ENCODE data around the gene ABCC3. TPM values are rescaled to one million over a fixed set of nuclear protein-coding genes. Genes with fewer than 3 reads are reported as not detected.
"Not testable (repeated sequence)": the region's sequence is repeated elsewhere in the genome, so short reads cannot be mapped to it uniquely, and the experiment has no call there.

ABCC3 gene
- polyA plus RNA-seq, 3 donors, result 10.5 to 15.5 (median 12.9) TPM

- DNase-seq (ENCODE audit: extremely low read depth in 1 of 11, low read depth in 9 of 11, low spot score in 4 of 11), result no peak
Observed at GRCh38 chr17:50710650-50711049, 76.0 kb downstream of the ABCC3 start.

- DNase-seq (ENCODE audit: extremely low read depth in 1 of 11, low read depth in 9 of 11, low spot score in 4 of 11), result no peak
Observed at GRCh38 chr17:50712641-50713040, 78.0 kb downstream of the ABCC3 start.

- DNase-seq (ENCODE audit: extremely low read depth in 1 of 11, low read depth in 9 of 11, low spot score in 4 of 11), result no peak
Observed at GRCh38 chr17:50715471-50715870, 80.8 kb downstream of the ABCC3 start.

- DNase-seq (ENCODE audit: extremely low read depth in 1 of 11, low read depth in 9 of 11, low spot score in 4 of 11), result peak; percentile 85 to 96 (median 92)
Observed at GRCh38 chr17:50719144-50719923, 84.7 kb downstream of the ABCC3 start, which contains the start of gene LUC7L3. TSS of gene LUC7L3 (plus strand) at chr17:50719603. CDS start at chr17:50719733, 130 bp downstream.

GRCh38 chr17:50719924-50720794 lies 85.5 kb downstream of the ABCC3 start:
- DNase-seq (ENCODE audit: extremely low read depth in 1 of 11, low read depth in 9 of 11, low spot score in 4 of 11), result peak in 1 of 11 donors; percentile 44

- DNase-seq (ENCODE audit: extremely low read depth in 1 of 11, low read depth in 9 of 11, low spot score in 4 of 11), result peak in 1 of 11 donors; percentile 7
Observed at GRCh38 chr17:50721194-50722010, 86.7 kb downstream of the ABCC3 start.

- DNase-seq (ENCODE audit: extremely low read depth in 1 of 11, low read depth in 9 of 11, low spot score in 4 of 11), result no peak
Observed at GRCh38 chr17:50722746-50723145, 88.1 kb downstream of the ABCC3 start.

GRCh38 chr17:50724622-50725021 lies 89.9 kb downstream of the ABCC3 start:
- DNase-seq (ENCODE audit: extremely low read depth in 1 of 11, low read depth in 9 of 11, low spot score in 4 of 11), result not testable (repeated sequence)

- DNase-seq (ENCODE audit: extremely low read depth in 1 of 11, low read depth in 9 of 11, low spot score in 4 of 11), result no peak
Observed at GRCh38 chr17:50725769-50726655, 91.3 kb downstream of the ABCC3 start.

- no peak for DNase-seq (ENCODE audit: extremely low read depth in 1 of 11, low read depth in 9 of 11, low spot score in 4 of 11)
Observed at GRCh38 chr17:50728112-50728429, 93.4 kb downstream of the ABCC3 start.

GRCh38 chr17:50728881-50729765 lies 94.4 kb downstream of the ABCC3 start:
- DNase-seq (ENCODE audit: extremely low read depth in 1 of 11, low read depth in 9 of 11, low spot score in 4 of 11), result no peak

- no peak for DNase-seq (ENCODE audit: extremely low read depth in 1 of 11, low read depth in 9 of 11, low spot score in 4 of 11)
Observed at GRCh38 chr17:50731575-50732460, 97.1 kb downstream of the ABCC3 start.

- DNase-seq (ENCODE audit: extremely low read depth in 1 of 11, low read depth in 9 of 11, low spot score in 4 of 11), result no peak
Observed at GRCh38 chr17:50735287-50735686, 100.6 kb downstream of the ABCC3 start.

- DNase-seq (ENCODE audit: extremely low read depth in 1 of 11, low read depth in 9 of 11, low spot score in 4 of 11), result no peak
Observed at GRCh38 chr17:50737118-50737698, 102.5 kb downstream of the ABCC3 start.

GRCh38 chr17:50739098-50739497 lies 104.4 kb downstream of the ABCC3 start:
- DNase-seq (ENCODE audit: extremely low read depth in 1 of 11, low read depth in 9 of 11, low spot score in 4 of 11), result no peak
